ENCODE data around the gene DNAJC13. TPM values are rescaled to one million over a fixed set of nuclear protein-coding genes. Genes with fewer than 3 reads are reported as not detected.

Gene DNAJC13
- total and polyA plus RNA-seq, 4 donors, result 12.0 to 70.4 (median 32.9) TPM

DNA sequence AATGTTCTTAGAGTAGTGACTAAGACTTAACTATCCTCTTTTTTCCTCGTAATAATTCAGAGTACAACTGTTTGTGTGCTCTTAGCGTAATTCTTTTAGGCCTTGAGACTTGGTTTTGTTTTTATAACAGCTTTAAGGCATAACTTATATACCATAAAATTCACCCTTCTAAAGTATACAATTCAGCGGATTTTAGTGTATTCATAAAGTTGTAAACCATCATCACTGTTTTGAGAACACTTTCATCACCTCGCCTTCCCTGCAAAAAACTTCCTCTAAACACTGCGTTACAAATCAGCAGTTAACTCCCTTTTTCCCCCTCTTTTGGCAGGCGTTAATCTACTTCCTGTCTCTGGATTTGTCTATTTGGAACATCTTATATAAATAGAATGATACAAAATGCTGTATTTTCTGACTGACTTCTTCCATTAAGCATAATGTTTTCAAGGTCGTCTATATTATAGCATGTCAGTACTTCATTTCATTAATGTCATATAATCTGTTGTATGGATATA lies 18.7 kb downstream of the DNAJC13 start:
- WGBS, 2 donors, result 71 to 72% methylated on average over 7 of the region's 7 CpGs
- ATAC-seq (ENCODE audit: low FRiP score) (no peak), DNase-seq (no peak)
- no peak overlapping the region for H3K4me3 ChIP-seq (ENCODE audit: low read length in 2 of 2)
- no peaks in the 10 kb centered on the region for H3K9me3 ChIP-seq (ENCODE audit: control insufficient read depth, low read length)
- no peaks in the 10 kb centered on the region for H3K4me1 ChIP-seq (ENCODE audit: control insufficient read depth in 1 of 2, insufficient read depth in 2 of 2, low read length in 2 of 2)
- intact Hi-C loops (cut with DNase I), result no loop called here
- H3K27me3 ChIP-seq (ENCODE audit: control insufficient read depth in 1 of 2, insufficient read depth in 2 of 2, low read length in 1 of 2), result no peaks in the 10 kb centered on the region
- H3K36me3 ChIP-seq (ENCODE audit: control insufficient read depth in 1 of 2, insufficient read depth in 2 of 2, low read length in 1 of 2), result no peaks in the 10 kb centered on the region
- no peak overlapping the region for H3K27ac ChIP-seq (ENCODE audit: low read depth in 1 of 2, low read length in 2 of 2)

DNA sequence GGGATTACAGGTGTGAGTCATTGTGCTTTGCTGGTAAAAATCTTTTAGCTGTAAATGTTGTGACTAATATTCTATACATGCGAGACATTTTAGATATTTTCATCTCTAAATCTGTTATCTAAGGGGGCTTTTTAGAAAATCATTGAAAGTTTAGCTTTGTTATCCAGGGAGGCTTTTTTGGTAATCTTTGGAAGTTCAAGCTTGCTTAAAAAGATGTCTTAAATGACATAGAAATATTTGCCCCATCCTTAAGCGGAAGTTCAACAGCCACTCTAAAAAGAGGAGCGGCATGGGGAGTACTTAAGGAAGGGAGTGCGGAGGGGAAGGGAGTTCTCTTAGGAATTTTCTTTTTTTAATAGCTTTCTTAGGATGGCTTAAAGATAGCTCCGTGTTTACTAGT lies 26.1 kb downstream of the DNAJC13 start:
- Histone ChIP-seq H3K9me3 (ENCODE audit: control insufficient read depth, low read length) (no peaks in the 10 kb centered on the region), H3K27me3 (ENCODE audit: control insufficient read depth in 1 of 2, insufficient read depth in 2 of 2, low read length in 1 of 2) (no peaks in the 10 kb centered on the region), H3K4me1 (ENCODE audit: control insufficient read depth in 1 of 2, insufficient read depth in 2 of 2, low read length in 2 of 2) (peaks cover 0 to 6% of the 10 kb centered on the region in 2 donors), H3K27ac (ENCODE audit: low read depth in 1 of 2, low read length in 2 of 2) (no peak overlapping the region), H3K36me3 (ENCODE audit: control insufficient read depth in 1 of 2, insufficient read depth in 2 of 2, low read length in 1 of 2) (no peaks in the 10 kb centered on the region), H3K4me3 (ENCODE audit: low read length in 2 of 2) (no peak overlapping the region)
- intact Hi-C loops (cut with DNase I), result no loop called here
- WGBS, 2 donors, result 94 to 95% methylated on average over 5 of the region's 5 CpGs
- ATAC-seq (ENCODE audit: low FRiP score) (no peak), DNase-seq (no peak)

DNA sequence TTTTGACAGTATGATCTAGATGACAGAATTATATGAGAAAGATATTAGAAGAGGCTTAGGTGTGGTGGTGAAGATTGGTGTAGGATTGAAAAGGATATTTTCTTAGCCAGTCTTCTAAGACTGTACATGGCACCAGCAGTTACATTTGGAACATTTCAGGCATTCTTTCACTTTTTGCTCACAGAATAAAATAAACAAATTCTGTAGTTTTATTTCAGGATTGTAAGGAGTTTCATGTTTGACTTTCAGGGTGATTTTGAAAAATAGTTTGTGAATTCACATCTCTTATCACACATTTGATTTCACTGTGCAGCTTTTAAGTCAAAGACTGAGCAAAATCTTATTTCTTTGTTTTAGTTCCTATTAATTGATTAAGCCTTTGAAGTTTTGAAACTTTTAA lies 27.1 kb downstream of the DNAJC13 start:
- H3K27me3 ChIP-seq (ENCODE audit: control insufficient read depth in 1 of 2, insufficient read depth in 2 of 2, low read length in 1 of 2), result no peaks in the 10 kb centered on the region
- H3K4me3 ChIP-seq (ENCODE audit: low read length in 2 of 2), result no peak overlapping the region
- no peaks in the 10 kb centered on the region for H3K36me3 ChIP-seq (ENCODE audit: control insufficient read depth in 1 of 2, insufficient read depth in 2 of 2, low read length in 1 of 2)
- H3K4me1 ChIP-seq (ENCODE audit: control insufficient read depth in 1 of 2, insufficient read depth in 2 of 2, low read length in 2 of 2), result peaks cover 5 to 10% of the 10 kb centered on the region in 2 donors
- intact Hi-C loops (cut with DNase I), result no loop called here
- ATAC-seq (ENCODE audit: low FRiP score), result no peak
- no peak overlapping the region for H3K27ac ChIP-seq (ENCODE audit: low read depth in 1 of 2, low read length in 2 of 2)
- no peaks in the 10 kb centered on the region for H3K9me3 ChIP-seq (ENCODE audit: control insufficient read depth, low read length)
- DNase-seq, result no peak

DNA sequence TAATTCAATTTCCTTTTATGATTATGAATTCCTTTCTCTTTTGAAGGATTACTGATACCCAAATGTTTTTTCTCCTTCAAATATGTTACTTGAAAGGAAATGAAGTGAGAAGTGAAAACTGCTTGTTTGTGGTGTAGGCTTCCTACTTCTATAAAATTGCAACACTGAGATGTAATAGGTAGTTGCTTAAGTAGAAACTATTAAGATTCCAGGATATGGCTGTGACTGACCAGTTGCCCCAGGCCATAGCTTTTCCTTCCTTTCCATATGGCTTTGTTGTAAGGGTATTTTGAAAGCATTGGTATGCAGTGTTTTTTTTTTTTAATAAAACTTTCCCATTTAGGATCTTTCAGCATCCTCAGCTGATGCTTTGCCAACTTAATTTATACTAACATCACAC lies 28.5 kb downstream of the DNAJC13 start:
- peak overlapping the region in 1 of 2 donors; percentile 28 for H3K27ac ChIP-seq (ENCODE audit: low read depth in 1 of 2, low read length in 2 of 2)
- ATAC-seq (ENCODE audit: low FRiP score) (no peak), DNase-seq (no peak)
- no peak overlapping the region for H3K4me3 ChIP-seq (ENCODE audit: low read length in 2 of 2)
- H3K9me3 ChIP-seq (ENCODE audit: control insufficient read depth, low read length), result no peaks in the 10 kb centered on the region
- peaks cover 5 to 11% of the 10 kb centered on the region in 2 donors for H3K4me1 ChIP-seq (ENCODE audit: control insufficient read depth in 1 of 2, insufficient read depth in 2 of 2, low read length in 2 of 2)
- no peaks in the 10 kb centered on the region for H3K27me3 ChIP-seq (ENCODE audit: control insufficient read depth in 1 of 2, insufficient read depth in 2 of 2, low read length in 1 of 2)
- no peaks in the 10 kb centered on the region for H3K36me3 ChIP-seq (ENCODE audit: control insufficient read depth in 1 of 2, insufficient read depth in 2 of 2, low read length in 1 of 2)
- intact Hi-C loops (cut with DNase I), result no loop called here

DNA sequence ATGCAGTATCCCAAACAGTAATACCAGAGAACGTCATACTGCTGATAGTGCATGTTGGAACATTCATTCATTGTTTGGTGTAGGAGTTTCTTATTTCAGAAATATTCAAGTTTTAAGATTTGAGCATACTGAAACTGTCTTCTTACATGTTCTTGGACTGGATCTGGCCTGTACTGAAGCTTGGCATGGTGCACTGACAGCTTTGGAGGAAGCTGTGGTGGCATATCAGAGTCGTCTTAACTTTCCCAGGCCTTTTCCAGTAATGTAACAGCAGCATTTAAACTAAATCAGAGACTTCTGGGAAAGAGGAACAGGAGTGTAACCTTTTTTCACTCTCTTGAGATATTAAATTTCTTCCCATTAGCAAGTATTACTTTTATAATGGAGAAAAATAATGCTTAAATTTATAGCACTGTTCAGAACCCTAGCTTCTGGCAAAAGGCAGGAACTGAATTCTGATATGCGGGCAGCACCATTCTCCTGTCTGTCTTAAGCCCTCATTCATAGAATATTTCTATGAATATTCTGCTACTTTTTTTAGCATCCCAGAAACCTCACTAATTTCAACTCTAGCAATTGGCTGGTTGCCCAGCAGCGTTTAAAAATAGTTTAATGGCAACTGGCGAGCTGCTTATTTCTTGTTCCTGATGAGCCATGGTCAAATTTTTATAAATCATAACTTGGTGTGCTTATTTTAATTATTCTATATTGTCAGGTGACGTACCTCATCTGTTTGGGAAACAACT lies 31.1 kb downstream of the DNAJC13 start:
- Histone ChIP-seq H3K36me3 (ENCODE audit: control insufficient read depth in 1 of 2, insufficient read depth in 2 of 2, low read length in 1 of 2) (peaks cover 0 to 3% of the 10 kb centered on the region in 2 donors), H3K4me1 (ENCODE audit: control insufficient read depth in 1 of 2, insufficient read depth in 2 of 2, low read length in 2 of 2) (peaks cover 5 to 11% of the 10 kb centered on the region in 2 donors), H3K27ac (ENCODE audit: low read depth in 1 of 2, low read length in 2 of 2) (peak overlapping the region; percentile 73 to 82), H3K27me3 (ENCODE audit: control insufficient read depth in 1 of 2, insufficient read depth in 2 of 2, low read length in 1 of 2) (no peaks in the 10 kb centered on the region), H3K9me3 (ENCODE audit: control insufficient read depth, low read length) (no peaks in the 10 kb centered on the region), H3K4me3 (ENCODE audit: low read length in 2 of 2) (no peak overlapping the region)
- WGBS, 2 donors, result 3% methylated on average over 6 of the region's 6 CpGs
- ATAC-seq (ENCODE audit: low FRiP score) (peak; percentile 64), DNase-seq (peak; percentile 70 to 75)
- intact Hi-C loops (cut with DNase I), result no loop called here

DNA sequence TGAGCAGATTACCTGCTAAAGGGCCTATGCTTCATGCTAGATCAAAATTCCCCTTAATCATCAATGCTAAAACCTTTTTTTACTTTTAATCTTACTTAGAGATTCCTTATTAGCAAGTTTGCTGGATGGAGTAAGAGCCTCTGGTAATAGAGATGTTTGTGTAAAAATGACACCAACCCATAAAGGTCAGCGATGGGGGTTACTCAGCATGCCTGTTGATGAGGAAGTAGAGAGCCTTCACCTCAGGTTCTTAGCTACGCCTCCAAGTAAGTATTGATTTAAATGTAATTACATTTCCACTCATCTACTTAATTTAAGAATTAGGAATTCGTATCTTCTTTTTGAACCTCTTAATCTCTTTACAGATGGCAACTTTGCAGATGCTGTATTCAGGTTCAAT lies 38.8 kb downstream of the DNAJC13 start:
- no peak overlapping the region for H3K4me3 ChIP-seq (ENCODE audit: low read length in 2 of 2)
- no peaks in the 10 kb centered on the region for H3K9me3 ChIP-seq (ENCODE audit: control insufficient read depth, low read length)
- H3K4me1 ChIP-seq (ENCODE audit: control insufficient read depth in 1 of 2, insufficient read depth in 2 of 2, low read length in 2 of 2), result no peaks in the 10 kb centered on the region
- no peaks in the 10 kb centered on the region for H3K27me3 ChIP-seq (ENCODE audit: control insufficient read depth in 1 of 2, insufficient read depth in 2 of 2, low read length in 1 of 2)
- no peak overlapping the region for H3K27ac ChIP-seq (ENCODE audit: low read depth in 1 of 2, low read length in 2 of 2)
- DNase-seq (no peak), ATAC-seq (ENCODE audit: low FRiP score) (no peak)
- H3K36me3 ChIP-seq (ENCODE audit: control insufficient read depth in 1 of 2, insufficient read depth in 2 of 2, low read length in 1 of 2), result peaks cover 0 to 3% of the 10 kb centered on the region in 2 donors
- 95 to 98% methylated on average over 3 of the region's 3 CpGs for WGBS, 2 donors
- intact Hi-C loops (cut with DNase I), result loop anchor here in 1 of 2 donors (10.0 kb wide), 1 partner anchor 101 kb away; no protein-coding TSS in a partner anchor

DNA sequence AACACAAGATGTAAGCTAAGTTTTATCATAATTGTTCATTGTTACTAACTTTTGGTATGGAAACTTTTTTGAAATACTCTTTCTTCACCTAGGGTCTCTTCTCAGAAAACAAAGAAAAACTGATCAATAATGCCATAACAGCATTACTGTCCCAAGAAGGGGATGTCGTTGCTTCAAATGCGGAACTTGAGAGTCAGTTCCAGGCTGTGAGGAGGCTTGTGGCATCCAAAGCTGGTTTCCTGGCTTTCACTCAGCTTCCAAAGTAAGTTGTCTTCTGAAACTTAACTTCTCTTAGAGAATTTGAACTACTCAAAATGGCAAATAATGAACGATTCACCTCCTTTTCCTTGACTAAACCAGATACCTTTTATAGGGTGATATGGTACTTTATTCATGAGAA lies 39.3 kb downstream of the DNAJC13 start:
- no peaks in the 10 kb centered on the region for H3K27me3 ChIP-seq (ENCODE audit: control insufficient read depth in 1 of 2, insufficient read depth in 2 of 2, low read length in 1 of 2)
- intact Hi-C loops (cut with DNase I), result loop anchor here in 1 of 2 donors (10.0 kb wide), 1 partner anchor 102 kb away; no protein-coding TSS in a partner anchor
- no peaks in the 10 kb centered on the region for H3K4me1 ChIP-seq (ENCODE audit: control insufficient read depth in 1 of 2, insufficient read depth in 2 of 2, low read length in 2 of 2)
- no peaks in the 10 kb centered on the region for H3K9me3 ChIP-seq (ENCODE audit: control insufficient read depth, low read length)
- DNase-seq (no peak), ATAC-seq (ENCODE audit: low FRiP score) (no peak)
- H3K36me3 ChIP-seq (ENCODE audit: control insufficient read depth in 1 of 2, insufficient read depth in 2 of 2, low read length in 1 of 2), result peaks cover 0 to 3% of the 10 kb centered on the region in 2 donors
- H3K4me3 ChIP-seq (ENCODE audit: low read length in 2 of 2), result no peak overlapping the region
- 93 to 99% methylated on average over 3 of the region's 3 CpGs for WGBS, 2 donors
- no peak overlapping the region for H3K27ac ChIP-seq (ENCODE audit: low read depth in 1 of 2, low read length in 2 of 2)

DNA sequence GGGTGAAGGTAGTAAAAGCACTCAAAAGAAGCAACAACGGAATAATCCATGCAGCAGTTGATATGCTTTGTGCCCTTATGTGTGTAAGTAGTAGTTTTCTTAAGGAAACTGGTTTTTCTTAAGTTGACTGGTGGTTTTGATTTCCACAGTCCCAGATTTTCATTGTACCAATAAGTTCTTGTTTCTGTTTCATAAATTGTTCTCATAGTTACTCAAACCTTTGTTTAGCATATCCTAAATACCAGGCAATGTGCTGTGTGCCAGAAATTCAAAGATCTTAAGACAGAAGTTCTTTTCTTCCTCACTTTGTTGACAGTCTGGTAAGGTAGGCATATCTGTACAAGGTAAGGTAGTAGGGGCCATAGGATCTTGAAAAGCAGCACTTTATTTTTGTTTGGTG lies 40.0 kb downstream of the DNAJC13 start:
- ATAC-seq (ENCODE audit: low FRiP score), result no peak

DNA sequence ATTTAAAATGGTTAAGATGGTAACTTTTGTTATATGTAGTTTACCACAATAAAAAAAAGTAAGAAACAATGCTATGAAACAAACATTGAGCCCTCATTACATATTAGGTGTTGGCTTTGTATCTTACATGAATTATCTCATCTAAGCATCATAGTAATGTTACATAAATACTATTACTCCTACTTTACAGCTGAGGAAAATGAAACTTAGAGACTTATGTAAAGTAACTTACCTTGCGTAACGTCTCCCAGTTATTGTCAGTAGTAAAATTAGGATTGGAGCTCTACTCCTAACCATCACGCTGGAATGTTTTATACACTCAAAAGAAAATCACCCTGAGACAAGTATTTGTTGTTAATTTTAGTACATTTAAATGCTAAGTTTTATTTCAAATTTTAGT lies 42.2 kb downstream of the DNAJC13 start:
- DNase-seq, result no peak
- H3K27ac ChIP-seq (ENCODE audit: low read depth in 1 of 2, low read length in 2 of 2), result no peak overlapping the region
- no peaks in the 10 kb centered on the region for H3K36me3 ChIP-seq (ENCODE audit: control insufficient read depth in 1 of 2, insufficient read depth in 2 of 2, low read length in 1 of 2)
- ATAC-seq (ENCODE audit: low FRiP score), result no peak
- no peaks in the 10 kb centered on the region for H3K4me1 ChIP-seq (ENCODE audit: control insufficient read depth in 1 of 2, insufficient read depth in 2 of 2, low read length in 2 of 2)
- H3K27me3 ChIP-seq (ENCODE audit: control insufficient read depth in 1 of 2, insufficient read depth in 2 of 2, low read length in 1 of 2), result no peaks in the 10 kb centered on the region
- 92 to 94% methylated on average over 3 of the region's 3 CpGs for WGBS, 2 donors
- no peaks in the 10 kb centered on the region for H3K9me3 ChIP-seq (ENCODE audit: control insufficient read depth, low read length)
- H3K4me3 ChIP-seq (ENCODE audit: low read length in 2 of 2), result no peak overlapping the region
- intact Hi-C loops (cut with DNase I), result loop anchor here in 1 of 2 donors (10.0 kb wide), 1 partner anchor 105 kb away; no protein-coding TSS in a partner anchor

More for the DNA sequence above, 40.0 kb downstream of the DNAJC13 start:
- Histone ChIP-seq H3K27me3 (ENCODE audit: control insufficient read depth in 1 of 2, insufficient read depth in 2 of 2, low read length in 1 of 2) (no peaks in the 10 kb centered on the region), H3K4me1 (ENCODE audit: control insufficient read depth in 1 of 2, insufficient read depth in 2 of 2, low read length in 2 of 2) (no peaks in the 10 kb centered on the region), H3K27ac (ENCODE audit: low read depth in 1 of 2, low read length in 2 of 2) (no peak overlapping the region), H3K9me3 (ENCODE audit: control insufficient read depth, low read length) (no peaks in the 10 kb centered on the region), H3K36me3 (ENCODE audit: control insufficient read depth in 1 of 2, insufficient read depth in 2 of 2, low read length in 1 of 2) (peaks cover 0 to 3% of the 10 kb centered on the region in 2 donors), H3K4me3 (ENCODE audit: low read length in 2 of 2) (no peak overlapping the region)
- intact Hi-C loops (cut with DNase I), result loop anchor here in 1 of 2 donors (10.0 kb wide), 1 partner anchor 102 kb away; no protein-coding TSS in a partner anchor
- DNase-seq, result no peak
- 94 to 97% methylated on average over 1 of the region's 1 CpG for WGBS, 2 donors
